H9 (cell line): Measurements from ENCODE around the gene MRTO4. TPM values are rescaled to one million over a fixed set of nuclear protein-coding genes. Genes with fewer than 3 reads are reported as not detected.

Experiments
- DNase-seq: peaks from one replicate; pipeline ENCODE4 v3.0.0-alpha.2; 2017
- H2AFZ ChIP-seq: one replicate; pipeline ENCODE4 v1.6.1; 2013; ENCODE audit warnings: mild to moderate bottlenecking, low read length, control low read depth, moderate library complexity
- H2AK5ac ChIP-seq: 2 replicates; pipeline ENCODE4 v1.6.1; 2013; ENCODE audit warnings: low read length, control low read depth, mixed read lengths; ENCODE audit not compliant: insufficient read length
- H2BK120ac ChIP-seq: one replicate; pipeline ENCODE4 v1.6.1; 2013; ENCODE audit warnings: low read depth, mild to moderate bottlenecking, low read length, control low read depth, inconsistent platforms; ENCODE audit not compliant: poor library complexity, severe bottlenecking
- H2BK12ac ChIP-seq: 2 replicates; pipeline ENCODE4 v1.6.1; 2013; ENCODE audit warnings: low read length, control low read depth, mixed read lengths, low read depth; ENCODE audit not compliant: insufficient read length
- H2BK15ac ChIP-seq: 2 replicates; pipeline ENCODE4 v1.6.1; 2013; ENCODE audit warnings: low read depth, low read length, control low read depth
- H2BK20ac ChIP-seq: one replicate; pipeline ENCODE4 v1.6.1; 2013; ENCODE audit warnings: low read depth, mild to moderate bottlenecking, low read length, control low read depth, inconsistent platforms; ENCODE audit not compliant: poor library complexity, severe bottlenecking
- H2BK5ac ChIP-seq: 2 replicates; pipeline ENCODE4 v1.6.1; 2013; ENCODE audit warnings: low read length, control low read depth, mixed read lengths; ENCODE audit not compliant: insufficient read length
- H3K14ac ChIP-seq: 2 replicates; pipeline ENCODE4 v1.6.1; 2013; ENCODE audit warnings: low read length, control low read depth; ENCODE audit not compliant: insufficient read depth
- H3K18ac ChIP-seq: 2 replicates; pipeline ENCODE4 v1.6.1; 2013; ENCODE audit warnings: low read depth, mild to moderate bottlenecking, mixed read lengths, low read length, control low read depth; ENCODE audit not compliant: insufficient read length
- H3K23ac ChIP-seq: 2 replicates; pipeline ENCODE4 v1.6.1; 2013; ENCODE audit warnings: low read length, control low read depth, mixed read lengths, low read depth; ENCODE audit not compliant: insufficient read length
- H3K23me2 ChIP-seq: 2 replicates; pipeline ENCODE4 v1.6.1; 2013; ENCODE audit warnings: low read depth, mild to moderate bottlenecking, mixed read lengths, low read length, control low read depth; ENCODE audit not compliant: insufficient read length, poor library complexity, severe bottlenecking
- H3K27ac ChIP-seq: 2 replicates; pipeline ENCODE4 v1.5.1; 2013; ENCODE audit warnings: low read length, control low read depth, mixed read lengths, low read depth; ENCODE audit not compliant: insufficient read length
- H3K27me3 ChIP-seq: 2 replicates; pipeline ENCODE4 v1.6.1; 2013; ENCODE audit warnings: low read length, control low read depth, inconsistent platforms; ENCODE audit not compliant: insufficient read depth
- H3K4ac ChIP-seq: 2 replicates; pipeline ENCODE4 v1.6.1; 2013; ENCODE audit warnings: low read depth, mild to moderate bottlenecking, control low read depth, inconsistent platforms, low read length, moderate library complexity
- H3K4me1 ChIP-seq: 2 replicates; pipeline ENCODE4 v1.6.1; 2013; ENCODE audit warnings: low read length, control low read depth, inconsistent platforms; ENCODE audit not compliant: insufficient read depth
- H3K4me2 ChIP-seq: 2 replicates; pipeline ENCODE4 v1.6.1; 2013; ENCODE audit warnings: low read length, control low read depth, mixed read lengths; ENCODE audit not compliant: insufficient read length, insufficient read depth
- H3K56ac ChIP-seq: 2 replicates; pipeline ENCODE4 v1.6.1; 2013; ENCODE audit warnings: low read depth, mild to moderate bottlenecking, mixed read lengths, low read length, control low read depth; ENCODE audit not compliant: insufficient read length
- H3K79me1 ChIP-seq: 2 replicates; pipeline ENCODE4 v1.6.1; 2013; ENCODE audit warnings: low read depth, mild to moderate bottlenecking, moderate library complexity, low read length, control low read depth, inconsistent platforms; ENCODE audit not compliant: insufficient read depth, poor library complexity, severe bottlenecking
- H3K79me2 ChIP-seq: 2 replicates; pipeline ENCODE4 v1.6.1; 2013; ENCODE audit warnings: low read length, control low read depth, inconsistent platforms; ENCODE audit not compliant: insufficient read depth
- H3K9ac ChIP-seq: 2 replicates; pipeline ENCODE4 v1.6.1; 2013; ENCODE audit warnings: low read length, control low read depth, mixed read lengths; ENCODE audit not compliant: insufficient read length; ENCODE audit errors: extremely low read depth
- H3K9me3 ChIP-seq: one replicate; pipeline ENCODE4 v1.6.1; 2013; ENCODE audit warnings: low read depth, low read length, inconsistent platforms; ENCODE audit not compliant: control insufficient read depth
- H3T11ph ChIP-seq: one replicate; pipeline ENCODE4 v1.6.1; 2013; ENCODE audit warnings: mild to moderate bottlenecking, low read length, control low read depth, inconsistent platforms
- H4K20me1 ChIP-seq: one replicate; pipeline ENCODE4 v1.6.1; 2013; ENCODE audit not compliant: control insufficient read depth, insufficient read length, insufficient read depth
- H4K5ac ChIP-seq: 2 replicates; pipeline ENCODE4 v1.6.1; 2013; ENCODE audit warnings: low read depth, mild to moderate bottlenecking, mixed read lengths, low read length, control low read depth; ENCODE audit not compliant: insufficient read length
- H4K8ac ChIP-seq: replicated peaks from 2 replicates; pipeline ENCODE4 v1.6.1; 2013; ENCODE audit warnings: low read length, control low read depth, mixed read lengths, low read depth; ENCODE audit not compliant: insufficient read length
- H4K91ac ChIP-seq: 2 replicates; pipeline ENCODE4 v1.6.1; 2013; ENCODE audit warnings: low read depth, mild to moderate bottlenecking, moderate library complexity, mixed read lengths, low read length, control low read depth; ENCODE audit not compliant: insufficient read length
- H3K27ac Mint-ChIP-seq, 3 experiments: 2 replicates in 2 of 3; 3 replicates in 1 of 3; pipeline ENCODE4 v1.8.0; 2020 to 2021; ENCODE audit warnings: mixed read lengths in 3 of 3, mild to moderate bottlenecking in 1 of 3, moderate library complexity in 1 of 3
- H3K27me3 Mint-ChIP-seq: 2 replicates; pipeline ENCODE4 v1.8.0; 2021; ENCODE audit warnings: low read depth, mild to moderate bottlenecking, moderate library complexity, mixed read lengths
- H3K36me3 Mint-ChIP-seq, 3 experiments: 2 replicates in 2 of 3; 3 replicates in 1 of 3; pipeline ENCODE4 v1.8.0; 2020 to 2021; ENCODE audit warnings: low read depth in 3 of 3, mixed read lengths in 3 of 3; ENCODE audit not compliant: insufficient read depth in 1 of 3
- H3K4me1 Mint-ChIP-seq, 2 experiments: 2 replicates each; pipeline ENCODE4 v1.8.0; 2020; ENCODE audit warnings: mixed read lengths in 2 of 2
- H3K4me3 Mint-ChIP-seq, 2 experiments: 2 replicates in 1 of 2; 3 replicates in 1 of 2; pipeline ENCODE4 v1.8.0; 2020 to 2021; ENCODE audit warnings: mild to moderate bottlenecking in 2 of 2, mixed read lengths in 2 of 2, moderate library complexity in 1 of 2
- H3K9me3 Mint-ChIP-seq, 2 experiments: 2 replicates in 1 of 2; 3 replicates in 1 of 2; pipeline ENCODE4 v1.8.0; 2020; ENCODE audit warnings: mild to moderate bottlenecking in 2 of 2, mixed read lengths in 2 of 2, moderate library complexity in 1 of 2
- CTCF ChIP-seq: fragments of 200-600 bp; sonication (generic); conservative IDR thresholded peaks from 3 replicates; pipeline ENCODE4 v1.8.0; 2021; ENCODE audit warnings: antibody characterized with exemption, mild to moderate bottlenecking
- WGBS: extraction: QIAGEN DNeasy Blood & Tissue Kit; methylation state at CpG from one replicate; pipeline ENCODE4 v1.1.7; 2013; ENCODE audit warnings: missing lambda C conversion rate, low lambda C conversion rate, mixed read lengths; ENCODE audit not compliant: insufficient read length; ENCODE audit errors: extremely low coverage; 5-methylcytosine and 5-hydroxymethylcytosine counted together
- total RNA-seq: library from RNA; stranded (reverse); gene quantifications from 2 replicates; pipeline ENCODE4 v1.2.1, GENCODE V29; 2021

The MRTO4 gene
- total RNA-seq, 1 experiment from 2014 or later = 78.3 TPM

GRCh38 chr1:19268445-19268844, 16.8 kb downstream of the MRTO4 start:
- no peak overlapping the region for H2BK15ac ChIP-seq
- no peaks in the 10 kb centered on the region for H3K4me1 ChIP-seq
- Mint-ChIP-seq H3K27me3 (peaks cover 1% of the 10 kb centered on the region; the same call in 1 of the 2 replicates), H3K4me3 (no peak overlapping the region), H3K4me1 (no peaks in the 10 kb centered on the region), H3K9me3 (no peaks in the 10 kb centered on the region), H3K36me3 (no peaks in the 10 kb centered on the region), H3K27ac (no peak overlapping the region)
- H2BK5ac ChIP-seq = no peak overlapping the region
- no peak overlapping the region for H3K9ac ChIP-seq
- no peak for DNase-seq
- H3K27ac ChIP-seq = no peak overlapping the region
- H3K9me3 ChIP-seq = no peaks in the 10 kb centered on the region
- no peak overlapping the region for H2AFZ ChIP-seq
- no peak overlapping the region for H2BK20ac ChIP-seq
- no peak overlapping the region for H3K14ac ChIP-seq
- no peak overlapping the region for H3K4ac ChIP-seq
- TF ChIP-seq CTCF = no peak
- H3K56ac ChIP-seq = no peak overlapping the region
- H3K27me3 ChIP-seq = no peaks in the 10 kb centered on the region
- no CpG with 5 or more reads among the region's 11 CpGs for WGBS
- H4K8ac ChIP-seq = no peak overlapping the region
- H3K23me2 ChIP-seq = no peaks in the 10 kb centered on the region
- H3K79me1 ChIP-seq = no peaks in the 10 kb centered on the region
- H2AK5ac ChIP-seq = no peak overlapping the region
- no peak overlapping the region for H2BK120ac ChIP-seq
- no peak overlapping the region for H3K4me2 ChIP-seq
- H4K5ac ChIP-seq = no peak overlapping the region
- H4K20me1 ChIP-seq = no peaks in the 10 kb centered on the region
- no peak overlapping the region for H4K91ac ChIP-seq
- H3K79me2 ChIP-seq = no peaks in the 10 kb centered on the region
- no peak overlapping the region for H2BK12ac ChIP-seq
- no peak overlapping the region for H3T11ph ChIP-seq
- no peak overlapping the region for H3K23ac ChIP-seq
- no peak overlapping the region for H3K18ac ChIP-seq
